K562 treated with DMSO at 1 percent for 4 hours (cell line): ENCODE results near the gene PALS2. TPM values are rescaled to one million over a fixed set of nuclear protein-coding genes. Genes with fewer than 3 reads are reported as not detected.

Experiments
- total RNA-seq: library from RNA; unstranded; fragments of 300-600 nt; gene quantifications from 2 replicates; pipeline ENCODE4 v1.2.3, GENCODE V29; 2022; ENCODE audit not compliant: insufficient read depth

PALS2 gene
- 4.3 and 5.4 TPM in 2 replicates for total RNA-seq

GRCh38 chr7:24572997-24573553 is at the start of gene PALS2:
Gene PALS2, plus strand, starts transcription at chr7:24573452. Its CDS starts 50,216 bp downstream, at chr7:24623668.

Other genes with a start within 250 kb of the PALS2 start
- 8.0 and 8.6 TPM in 2 replicates for gene GSDME, start 184.0 kb downstream of the PALS2 start, total RNA-seq